ENCODE data around the gene SLC35B1. TPM values are rescaled to one million over a fixed set of nuclear protein-coding genes. Genes with fewer than 3 reads are reported as not detected.

SLC35B1 gene
- total and polyA plus RNA-seq, 2 donors (not counting 1 experiment from before 2014, with no cell fraction given): 32.3 to 47.2 TPM

- H3K4me3 ChIP-seq (ENCODE audit: control extremely low read depth in 1 of 5, extremely low read depth in 1 of 5, insufficient read depth in 1 of 5, low read depth in 2 of 5, low read length in 4 of 5): no peak overlapping the region
- ChIA-PET POLR2A (no interaction called here), CTCF (interaction anchor here (0.6 to 1.6 kb wide), 3 partner anchors 11 to 233 kb away, joined by 3 read pairs; no protein-coding TSS in a partner anchor)
- H4K20me1 ChIP-seq (ENCODE audit: control insufficient read depth, insufficient read depth, low read length, poor library complexity, severe bottlenecking): peaks cover 90% of the 10 kb centered on the region
- H3K9ac ChIP-seq (ENCODE audit: low read length): no peak overlapping the region
- TF ChIP-seq EZH2 (IDR thresholded peaks at IDR 0.05; ENCODE audit: borderline replicate concordance, insufficient read depth, low read depth, low read length, poor library complexity, severe bottlenecking) (no peak), CTCF (IDR thresholded peaks at IDR 0.05) (no peak)
- whole genome bisulfite sequencing (ENCODE audit: insufficient coverage): 49% methylated on average over 5 of the region's 5 CpGs
- H3K27me3 Mint-ChIP-seq: no peaks in the 10 kb centered on the region
- H3K4me3 Mint-ChIP-seq: no peak overlapping the region
- peaks cover 3% of the 10 kb centered on the region for H3K9me3 Mint-ChIP-seq (ENCODE audit: insufficient read depth)
- H3K4me1 ChIP-seq (ENCODE audit: control insufficient read depth in 2 of 2, insufficient read depth in 2 of 2, low read length in 2 of 2): peaks cover 13 to 31% of the 10 kb centered on the region in 2 donors
- H3K27ac Mint-ChIP-seq: no peak overlapping the region
- H2AFZ ChIP-seq (ENCODE audit: insufficient read depth, low read depth, low read length, poor library complexity, severe bottlenecking): no peak overlapping the region
- H3K36me3 ChIP-seq (replicated peaks in 1 of 2; ENCODE audit: control extremely low read depth in 1 of 2, control insufficient read depth in 1 of 2, extremely low read depth in 1 of 2, insufficient read depth in 2 of 2, low read length in 1 of 2): peaks cover 0 to 82% of the 10 kb centered on the region in 2 experiments
- no peaks in the 10 kb centered on the region for H3K27me3 ChIP-seq (replicated peaks in 1 of 4; ENCODE audit: control extremely low read depth in 1 of 4, control insufficient read depth in 3 of 4, insufficient read depth in 4 of 4, low read length in 3 of 4)
- peak overlapping the region in 1 of 2 donors; percentile 21 for H3K27ac ChIP-seq (ENCODE audit: low read length in 2 of 2)
- peaks cover 55% of the 10 kb centered on the region for H3K4me1 Mint-ChIP-seq
- no peak overlapping the region for H3K4me2 ChIP-seq (replicated peaks; ENCODE audit: low read depth, low read length, poor library complexity, severe bottlenecking)
- peaks cover 0 to 6% (median 3%) of the 10 kb centered on the region in 3 donors for H3K9me3 ChIP-seq (ENCODE audit: control extremely low read depth in 1 of 3, control insufficient read depth in 2 of 3, insufficient read depth in 1 of 3, low read length in 2 of 3)
- intact Hi-C loops (cut with micrococcal nuclease): no loop called here
- DNase-seq (no peak), ATAC-seq (ENCODE audit: low read depth) (no peak)
- peaks cover 100% of the 10 kb centered on the region for H3K79me2 ChIP-seq (ENCODE audit: control insufficient read depth, insufficient read depth, low read length)
These were observed 20.7 kb upstream of the SLC35B1 start for GRCh38 chr17:49728425-49728824.

- H3K9ac ChIP-seq (ENCODE audit: low read length): no peak overlapping the region
- Mint-ChIP-seq H3K4me3 (no peak overlapping the region), H3K4me1 (peaks cover 48% of the 10 kb centered on the region), H3K27me3 (no peaks in the 10 kb centered on the region), H3K9me3 (ENCODE audit: insufficient read depth) (peaks cover 3% of the 10 kb centered on the region), H3K27ac (no peak overlapping the region)
- TF ChIP-seq EZH2 (IDR thresholded peaks at IDR 0.05; ENCODE audit: borderline replicate concordance, insufficient read depth, low read depth, low read length, poor library complexity, severe bottlenecking) (no peak), CTCF (IDR thresholded peaks at IDR 0.05) (no peak)
- peaks cover 97% of the 10 kb centered on the region for H3K79me2 ChIP-seq (ENCODE audit: control insufficient read depth, insufficient read depth, low read length)
- H3K36me3 ChIP-seq (replicated peaks in 1 of 2; ENCODE audit: control extremely low read depth in 1 of 2, control insufficient read depth in 1 of 2, extremely low read depth in 1 of 2, insufficient read depth in 2 of 2, low read length in 1 of 2): peaks cover 0 to 83% of the 10 kb centered on the region in 2 experiments
- DNase-seq: no peak
- no peak overlapping the region for H3K4me2 ChIP-seq (replicated peaks; ENCODE audit: low read depth, low read length, poor library complexity, severe bottlenecking)
- H3K27ac ChIP-seq (ENCODE audit: low read length in 2 of 2): no peak overlapping the region
- ChIA-PET CTCF (interaction anchor here (1.1 to 1.6 kb wide), 2 partner anchors 12 to 171 kb away, joined by 3 read pairs; no protein-coding TSS in a partner anchor), POLR2A (no interaction called here)
- no peak overlapping the region for H3K4me3 ChIP-seq (ENCODE audit: control extremely low read depth in 1 of 5, extremely low read depth in 1 of 5, insufficient read depth in 1 of 5, low read depth in 2 of 5, low read length in 4 of 5)
- intact Hi-C loops (cut with micrococcal nuclease): no loop called here
- no peak overlapping the region for H2AFZ ChIP-seq (ENCODE audit: insufficient read depth, low read depth, low read length, poor library complexity, severe bottlenecking)
- H3K4me1 ChIP-seq (ENCODE audit: control insufficient read depth in 2 of 2, insufficient read depth in 2 of 2, low read length in 2 of 2): peaks cover 13 to 27% of the 10 kb centered on the region in 2 donors
- WGBS (ENCODE audit: insufficient coverage): 92% methylated on average over 3 of the region's 4 CpGs
- H3K9me3 ChIP-seq (ENCODE audit: control extremely low read depth in 1 of 3, control insufficient read depth in 2 of 3, insufficient read depth in 1 of 3, low read length in 2 of 3): peaks cover 0 to 6% (median 3%) of the 10 kb centered on the region in 3 donors
- H4K20me1 ChIP-seq (ENCODE audit: control insufficient read depth, insufficient read depth, low read length, poor library complexity, severe bottlenecking): peaks cover 97% of the 10 kb centered on the region
- no peaks in the 10 kb centered on the region for H3K27me3 ChIP-seq (replicated peaks in 1 of 4; ENCODE audit: control extremely low read depth in 1 of 4, control insufficient read depth in 3 of 4, insufficient read depth in 4 of 4, low read length in 3 of 4)
- ATAC-seq (ENCODE audit: low read depth): no peak
These were observed 19.6 kb upstream of the SLC35B1 start for GRCh38 chr17:49727380-49727779.

All from B cell (primary cell).